Measurements from ENCODE around the gene SLC1A2. TPM values are rescaled to one million over a fixed set of nuclear protein-coding genes. Genes with fewer than 3 reads are reported as not detected.

SLC1A2 gene
- total and polyA plus RNA-seq, 2 experiments from 2014 or later = 0.70 to 2.8 TPM

DNA sequence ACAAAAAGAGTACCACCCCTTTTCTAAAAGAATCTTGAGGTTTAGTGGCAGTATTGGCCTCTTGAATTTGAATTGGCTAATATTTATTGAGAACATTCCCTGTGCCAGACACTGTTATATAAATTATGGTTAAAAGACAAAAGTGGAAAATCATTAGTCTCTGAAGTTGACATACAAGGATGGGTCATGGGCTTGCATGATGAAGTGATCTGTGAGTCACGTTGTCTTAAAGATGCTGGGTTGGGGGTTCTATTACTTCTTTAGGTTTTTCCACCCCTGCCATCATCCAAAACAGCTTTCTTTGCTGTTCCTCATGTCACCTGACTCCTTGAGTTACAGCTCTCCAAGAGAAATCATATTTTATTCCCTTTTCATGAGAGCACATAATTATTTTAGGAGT, 195.4 kb downstream of the SLC1A2 start (continued):
- TF ChIP-seq, protein P1, sequence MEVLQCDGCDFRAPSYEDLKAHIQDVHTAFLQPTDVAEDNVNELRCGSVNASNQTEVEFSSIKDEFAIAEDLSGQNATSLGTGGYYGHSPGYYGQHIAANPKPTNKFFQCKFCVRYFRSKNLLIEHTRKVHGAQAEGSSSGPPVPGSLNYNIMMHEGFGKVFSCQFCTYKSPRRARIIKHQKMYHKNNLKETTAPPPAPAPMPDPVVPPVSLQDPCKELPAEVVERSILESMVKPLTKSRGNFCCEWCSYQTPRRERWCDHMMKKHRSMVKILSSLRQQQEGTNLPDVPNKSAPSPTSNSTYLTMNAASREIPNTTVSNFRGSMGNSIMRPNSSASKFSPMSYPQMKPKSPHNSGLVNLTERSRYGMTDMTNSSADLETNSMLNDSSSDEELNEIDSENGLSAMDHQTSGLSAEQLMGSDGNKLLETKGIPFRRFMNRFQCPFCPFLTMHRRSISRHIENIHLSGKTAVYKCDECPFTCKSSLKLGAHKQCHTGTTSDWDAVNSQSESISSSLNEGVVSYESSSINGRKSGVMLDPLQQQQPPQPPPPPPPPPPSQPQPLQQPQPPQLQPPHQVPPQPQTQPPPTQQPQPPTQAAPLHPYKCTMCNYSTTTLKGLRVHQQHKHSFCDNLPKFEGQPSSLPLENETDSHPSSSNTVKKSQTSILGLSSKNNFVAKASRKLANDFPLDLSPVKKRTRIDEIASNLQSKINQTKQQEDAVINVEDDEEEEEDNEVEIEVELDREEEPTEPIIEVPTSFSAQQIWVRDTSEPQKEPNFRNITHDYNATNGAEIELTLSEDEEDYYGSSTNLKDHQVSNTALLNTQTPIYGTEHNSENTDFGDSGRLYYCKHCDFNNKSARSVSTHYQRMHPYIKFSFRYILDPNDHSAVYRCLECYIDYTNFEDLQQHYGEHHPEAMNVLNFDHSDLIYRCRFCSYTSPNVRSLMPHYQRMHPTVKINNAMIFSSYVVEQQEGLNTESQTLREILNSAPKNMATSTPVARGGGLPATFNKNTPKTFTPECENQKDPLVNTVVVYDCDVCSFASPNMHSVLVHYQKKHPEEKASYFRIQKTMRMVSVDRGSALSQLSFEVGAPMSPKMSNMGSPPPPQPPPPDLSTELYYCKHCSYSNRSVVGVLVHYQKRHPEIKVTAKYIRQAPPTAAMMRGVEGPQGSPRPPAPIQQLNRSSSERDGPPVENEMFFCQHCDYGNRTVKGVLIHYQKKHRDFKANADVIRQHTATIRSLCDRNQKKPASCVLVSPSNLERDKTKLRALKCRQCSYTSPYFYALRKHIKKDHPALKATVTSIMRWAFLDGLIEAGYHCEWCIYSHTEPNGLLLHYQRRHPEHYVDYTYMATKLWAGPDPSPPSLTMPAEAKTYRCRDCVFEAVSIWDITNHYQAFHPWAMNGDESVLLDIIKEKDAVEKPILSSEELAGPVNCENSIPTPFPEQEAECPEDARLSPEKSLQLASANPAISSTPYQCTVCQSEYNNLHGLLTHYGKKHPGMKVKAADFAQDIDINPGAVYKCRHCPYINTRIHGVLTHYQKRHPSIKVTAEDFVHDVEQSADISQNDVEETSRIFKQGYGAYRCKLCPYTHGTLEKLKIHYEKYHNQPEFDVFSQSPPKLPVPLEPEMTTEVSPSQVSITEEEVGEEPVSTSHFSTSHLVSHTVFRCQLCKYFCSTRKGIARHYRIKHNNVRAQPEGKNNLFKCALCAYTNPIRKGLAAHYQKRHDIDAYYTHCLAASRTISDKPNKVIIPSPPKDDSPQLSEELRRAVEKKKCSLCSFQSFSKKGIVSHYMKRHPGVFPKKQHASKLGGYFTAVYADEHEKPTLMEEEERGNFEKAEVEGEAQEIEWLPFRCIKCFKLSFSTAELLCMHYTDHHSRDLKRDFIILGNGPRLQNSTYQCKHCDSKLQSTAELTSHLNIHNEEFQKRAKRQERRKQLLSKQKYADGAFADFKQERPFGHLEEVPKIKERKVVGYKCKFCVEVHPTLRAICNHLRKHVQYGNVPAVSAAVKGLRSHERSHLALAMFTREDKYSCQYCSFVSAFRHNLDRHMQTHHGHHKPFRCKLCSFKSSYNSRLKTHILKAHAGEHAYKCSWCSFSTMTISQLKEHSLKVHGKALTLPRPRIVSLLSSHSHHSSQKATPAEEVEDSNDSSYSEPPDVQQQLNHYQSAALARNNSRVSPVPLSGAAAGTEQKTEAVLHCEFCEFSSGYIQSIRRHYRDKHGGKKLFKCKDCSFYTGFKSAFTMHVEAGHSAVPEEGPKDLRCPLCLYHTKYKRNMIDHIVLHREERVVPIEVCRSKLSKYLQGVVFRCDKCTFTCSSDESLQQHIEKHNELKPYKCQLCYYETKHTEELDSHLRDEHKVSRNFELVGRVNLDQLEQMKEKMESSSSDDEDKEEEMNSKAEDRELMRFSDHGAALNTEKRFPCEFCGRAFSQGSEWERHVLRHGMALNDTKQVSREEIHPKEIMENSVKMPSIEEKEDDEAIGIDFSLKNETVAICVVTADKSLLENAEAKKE (CRISPR knock-in tag; IDR thresholded peaks at IDR 0.05) = no peak
- TF ChIP-seq, protein P2, sequence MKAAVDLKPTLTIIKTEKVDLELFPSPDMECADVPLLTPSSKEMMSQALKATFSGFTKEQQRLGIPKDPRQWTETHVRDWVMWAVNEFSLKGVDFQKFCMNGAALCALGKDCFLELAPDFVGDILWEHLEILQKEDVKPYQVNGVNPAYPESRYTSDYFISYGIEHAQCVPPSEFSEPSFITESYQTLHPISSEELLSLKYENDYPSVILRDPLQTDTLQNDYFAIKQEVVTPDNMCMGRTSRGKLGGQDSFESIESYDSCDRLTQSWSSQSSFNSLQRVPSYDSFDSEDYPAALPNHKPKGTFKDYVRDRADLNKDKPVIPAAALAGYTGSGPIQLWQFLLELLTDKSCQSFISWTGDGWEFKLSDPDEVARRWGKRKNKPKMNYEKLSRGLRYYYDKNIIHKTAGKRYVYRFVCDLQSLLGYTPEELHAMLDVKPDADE (IDR thresholded peaks at IDR 0.05) = no peak

DNA sequence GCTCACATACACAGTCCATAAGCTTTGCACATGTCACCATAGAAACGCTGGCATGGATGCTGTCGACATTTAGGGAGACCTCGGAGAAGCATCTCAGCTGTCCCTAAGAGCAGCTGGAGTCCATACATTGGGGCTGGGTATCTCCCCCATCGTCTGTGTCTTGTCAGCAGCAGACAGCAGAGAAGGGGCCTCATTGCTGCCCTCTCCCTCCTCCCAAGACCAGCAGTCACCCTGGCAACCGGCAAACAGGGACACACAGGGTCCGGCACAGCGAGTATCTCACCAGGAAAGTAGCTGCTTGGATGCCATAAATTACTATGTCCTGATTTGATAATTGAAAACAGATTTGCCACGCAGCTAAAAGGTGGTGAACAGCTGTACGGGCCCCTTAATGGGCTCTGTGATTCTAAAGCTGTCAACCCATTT, 196.0 kb downstream of the SLC1A2 start:
- H2AFZ ChIP-seq = no peak overlapping the region
- no peaks in the 10 kb centered on the region for H3F3A ChIP-seq (replicated peaks; ENCODE audit: low read depth)
- H3K79me2 ChIP-seq (replicated peaks; ENCODE audit: insufficient read depth) = no peaks in the 10 kb centered on the region
- no peaks in the 10 kb centered on the region for H3K9me2 ChIP-seq (ENCODE audit: insufficient read depth)
- no peaks in the 10 kb centered on the region for H3K27me3 ChIP-seq (ENCODE audit: insufficient read depth)
- DNase-seq (ENCODE audit: low spot score) (peak; percentile 10), ATAC-seq (no peak)
- H3K36me3 ChIP-seq (ENCODE audit: insufficient read depth) = no peaks in the 10 kb centered on the region
- no peak overlapping the region for H3K4me2 ChIP-seq
- no peaks in the 10 kb centered on the region for H3K27me3 Mint-ChIP-seq (ENCODE audit: insufficient read depth, low read depth, poor library complexity)
- H3K9me3 Mint-ChIP-seq = no peaks in the 10 kb centered on the region
- no peak overlapping the region for H3K27ac ChIP-seq (ENCODE audit: low read depth)
- H3K27ac Mint-ChIP-seq = no peak overlapping the region
- no peaks in the 10 kb centered on the region for H3K4me1 ChIP-seq (ENCODE audit: insufficient read depth)
- no peaks in the 10 kb centered on the region for H4K20me1 ChIP-seq (replicated peaks; ENCODE audit: insufficient read depth)
- H3K4me3 ChIP-seq = no peak overlapping the region
- no peaks in the 10 kb centered on the region for H3K4me1 Mint-ChIP-seq
- no peaks in the 10 kb centered on the region for H3K36me3 Mint-ChIP-seq (ENCODE audit: low read depth)
- no peak overlapping the region for H3K4me3 Mint-ChIP-seq
- TF ChIP-seq, protein P2 (IDR thresholded peaks at IDR 0.05) = no peak
- TF ChIP-seq JUNB (IDR thresholded peaks at IDR 0.05; ENCODE audit: unreplicated experiment) (no peak), POLR2AphosphoS5 (IDR thresholded peaks at IDR 0.05; ENCODE audit: low read depth) (no peak), NANOG (IDR thresholded peaks at IDR 0.05; ENCODE audit: borderline replicate concordance) (no peak), CREB1 (CRISPR knock-in tag; IDR thresholded peaks at IDR 0.05; ENCODE audit: low read depth) (no peak)
- TF ChIP-seq, protein P1 (CRISPR knock-in tag; IDR thresholded peaks at IDR 0.05) = no peak

Measured in GM23338 (cell line).